ENCODE results near the gene BDKRB1. TPM values are rescaled to one million over a fixed set of nuclear protein-coding genes. Genes with fewer than 3 reads are reported as not detected.

Gene BDKRB1
- polyA plus RNA-seq, 3 donors: not detected

- H3K4me1 ChIP-seq (ENCODE audit: control insufficient read depth in 1 of 2, insufficient read depth in 2 of 2, low read length in 2 of 2): no peaks in the 10 kb centered on the region
- H3K27ac Mint-ChIP-seq: no peak overlapping the region
- H3K9me3 Mint-ChIP-seq: peaks cover 0 to 9% (median 5%) of the 10 kb centered on the region in 7 donors
- no peak overlapping the region for H3K4me2 ChIP-seq (replicated peaks; ENCODE audit: extremely low read depth, low read length, poor library complexity, severe bottlenecking)
- WGBS (ENCODE audit: insufficient coverage): 78% methylated on average over 7 of the region's 7 CpGs
- H3K4me1 Mint-ChIP-seq: no peaks in the 10 kb centered on the region
- peaks cover 0 to 6% of the 10 kb centered on the region in 2 donors for H3K9me3 ChIP-seq (replicated peaks in 1 of 2; ENCODE audit: control insufficient read depth in 1 of 2, insufficient read depth in 1 of 2, low read length in 2 of 2)
- H3K9ac ChIP-seq (ENCODE audit: insufficient read depth, low read length, poor library complexity, severe bottlenecking): no peak overlapping the region
- no peak overlapping the region for H3K4me3 ChIP-seq (replicated peaks in 1 of 3; ENCODE audit: low read depth in 2 of 3, low read length in 3 of 3)
- DNase-seq: no peak
- no peak overlapping the region for H2AFZ ChIP-seq (ENCODE audit: insufficient read depth, low read depth, low read length, poor library complexity, severe bottlenecking)
- peaks cover 2 to 10% (median 7%) of the 10 kb centered on the region in 3 donors for H3K27me3 Mint-ChIP-seq (ENCODE audit: low read depth in 3 of 3)
- no peaks in the 10 kb centered on the region for H3K79me2 ChIP-seq (ENCODE audit: insufficient read depth, low read length)
- H3K36me3 ChIP-seq (replicated peaks in 1 of 2; ENCODE audit: control insufficient read depth in 1 of 2, insufficient read depth in 2 of 2, low read length in 2 of 2): no peaks in the 10 kb centered on the region
- intact Hi-C loops (cut with micrococcal nuclease): no loop called here
- no peaks in the 10 kb centered on the region for H3K36me3 Mint-ChIP-seq
- no peaks in the 10 kb centered on the region for H3K27me3 ChIP-seq (ENCODE audit: control insufficient read depth in 2 of 2, insufficient read depth in 2 of 2, low read length in 2 of 2)
- no peak overlapping the region for H3K4me3 Mint-ChIP-seq
- H3K27ac ChIP-seq (ENCODE audit: low read depth in 1 of 2, low read length in 2 of 2): no peak overlapping the region
- no peaks in the 10 kb centered on the region for H4K20me1 ChIP-seq (ENCODE audit: insufficient read depth, low read length)
- no peak for TF ChIP-seq CTCF (IDR thresholded peaks at IDR 0.05)
These were observed 17.2 kb upstream of the BDKRB1 start for GRCh38 chr14:96238676-96239265.

DNA sequence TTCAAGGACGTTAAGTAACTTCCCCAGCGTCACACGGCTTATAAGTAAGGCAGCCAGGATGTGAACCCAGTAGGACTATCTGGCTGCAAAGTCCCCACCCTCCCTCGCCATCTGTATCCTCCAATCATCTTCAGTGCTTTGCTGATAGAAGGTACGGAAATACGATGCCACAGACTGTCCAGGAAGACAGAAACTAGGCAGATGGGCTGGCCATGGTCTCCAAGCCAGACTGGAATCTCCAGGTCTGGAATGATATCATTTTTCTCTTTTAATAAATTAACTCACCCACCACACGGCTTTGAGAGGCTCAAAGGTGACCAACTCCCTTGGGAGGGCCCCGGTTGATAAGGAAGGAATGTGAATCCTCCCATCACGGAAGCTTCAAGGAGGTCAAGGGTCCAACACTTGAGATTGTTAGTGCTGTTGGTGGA lies 16.3 kb upstream of the BDKRB1 start:
- WGBS (ENCODE audit: insufficient coverage): 73% methylated on average over 6 of the region's 9 CpGs
- Histone ChIP-seq H3K79me2 (ENCODE audit: insufficient read depth, low read length) (no peaks in the 10 kb centered on the region), H3K27ac (ENCODE audit: low read depth in 1 of 2, low read length in 2 of 2) (no peak overlapping the region), H4K20me1 (ENCODE audit: insufficient read depth, low read length) (no peaks in the 10 kb centered on the region), H3K4me3 (replicated peaks in 1 of 3; ENCODE audit: low read depth in 2 of 3, low read length in 3 of 3) (no peak overlapping the region), H3K4me1 (ENCODE audit: control insufficient read depth in 1 of 2, insufficient read depth in 2 of 2, low read length in 2 of 2) (no peaks in the 10 kb centered on the region), H2AFZ (ENCODE audit: insufficient read depth, low read depth, low read length, poor library complexity, severe bottlenecking) (no peak overlapping the region), H3K27me3 (ENCODE audit: control insufficient read depth in 2 of 2, insufficient read depth in 2 of 2, low read length in 2 of 2) (no peaks in the 10 kb centered on the region), H3K36me3 (replicated peaks in 1 of 2; ENCODE audit: control insufficient read depth in 1 of 2, insufficient read depth in 2 of 2, low read length in 2 of 2) (no peaks in the 10 kb centered on the region), H3K9me3 (replicated peaks in 1 of 2; ENCODE audit: control insufficient read depth in 1 of 2, insufficient read depth in 1 of 2, low read length in 2 of 2) (peaks cover 0 to 6% of the 10 kb centered on the region in 2 donors), H3K9ac (ENCODE audit: insufficient read depth, low read length, poor library complexity, severe bottlenecking) (no peak overlapping the region), H3K4me2 (replicated peaks; ENCODE audit: extremely low read depth, low read length, poor library complexity, severe bottlenecking) (no peak overlapping the region)
- H3K4me3 Mint-ChIP-seq: no peak overlapping the region
- H3K27me3 Mint-ChIP-seq (ENCODE audit: low read depth in 3 of 3): peaks cover 3 to 9% (median 5%) of the 10 kb centered on the region in 3 donors
- H3K27ac Mint-ChIP-seq: no peak overlapping the region
- no peaks in the 10 kb centered on the region for H3K4me1 Mint-ChIP-seq
- intact Hi-C loops (cut with micrococcal nuclease): no loop called here
- no peak for DNase-seq
- no peak for TF ChIP-seq CTCF (IDR thresholded peaks at IDR 0.05)
- no peaks in the 10 kb centered on the region for H3K36me3 Mint-ChIP-seq
- H3K9me3 Mint-ChIP-seq: peaks cover 0 to 9% (median 6%) of the 10 kb centered on the region in 7 donors
